H1 (cell line): ENCODE data around the gene IL18BP. TPM values are rescaled to one million over a fixed set of nuclear protein-coding genes. Genes with fewer than 3 reads are reported as not detected.

ENCODE experiments used
- CTCF ChIA-PET: fragments of 300-600 bp; sonication (Branson Sonifier 250); formaldehyde crosslinking; loops from one replicate; lab custom pipeline; 2021; ENCODE audit not compliant: partially characterized antibody; lab: Charles Lee
- POLR2A ChIA-PET: fragments of 300-600 bp; sonication (Branson Sonifier 250); formaldehyde crosslinking; loops from one replicate; lab custom pipeline; 2021; ENCODE audit warnings: inconsistent platforms; ENCODE audit not compliant: partially characterized antibody; lab: Charles Lee
- DNase-seq, 2 experiments: peaks; one replicate each; pipeline versions ENCODE4 v3.0.0 to v3.0.0-alpha.2; 2010 to 2022; ENCODE audit warnings: low spot score in 2 of 2, low read depth in 1 of 2, mixed read lengths in 1 of 2
- FAIRE-seq: peaks from 2 replicates; lab custom pipeline; 2011; peaks lifted over from hg19 to GRCh38; lab: Jason Lieb, UNC
- H2AFZ ChIP-seq: 2 replicates; pipeline ENCODE4 v1.8.1; 2012; ENCODE audit warnings: low read length, inconsistent platforms
- H2AK5ac ChIP-seq: 2 replicates; pipeline ENCODE4 v1.6.1; 2013; ENCODE audit warnings: low read depth, low read length
- H2BK120ac ChIP-seq: replicated peaks from 2 replicates; pipeline ENCODE3; 2013; ENCODE audit warnings: low read depth, low read length, inconsistent platforms
- H2BK12ac ChIP-seq: 2 replicates; pipeline ENCODE4 v1.6.1; 2013; ENCODE audit warnings: low read depth, low read length
- H2BK15ac ChIP-seq: 2 replicates; pipeline ENCODE4 v1.6.1; 2013; ENCODE audit warnings: low read length
- H2BK20ac ChIP-seq: 2 replicates; pipeline ENCODE4 v1.6.1; 2013; ENCODE audit warnings: low read length
- H2BK5ac ChIP-seq: 2 replicates; pipeline ENCODE4 v1.6.1; 2013; ENCODE audit warnings: low read depth, low read length
- H3K14ac ChIP-seq: 2 replicates; pipeline ENCODE4 v1.6.1; 2013; ENCODE audit warnings: inconsistent platforms; ENCODE audit not compliant: insufficient read length
- H3K18ac ChIP-seq: 2 replicates; pipeline ENCODE4 v1.6.1; 2013; ENCODE audit warnings: low read length; ENCODE audit errors: extremely low read depth
- H3K23ac ChIP-seq: 2 replicates; pipeline ENCODE4 v1.6.1; 2013; ENCODE audit warnings: inconsistent platforms; ENCODE audit not compliant: insufficient read length
- H3K23me2 ChIP-seq: 2 replicates; pipeline ENCODE4 v1.6.1; 2013; ENCODE audit warnings: low read depth, low read length
- H3K27ac ChIP-seq: 2 replicates; pipeline ENCODE4 v1.6.1; 2011; ENCODE audit warnings: low read depth, low read length, inconsistent platforms
- H3K27me3 ChIP-seq, 4 experiments: replicated peaks in 1 of 4; 1 replicate in 1 of 4; 2 replicates in 3 of 4; pipeline versions ENCODE4 v1.6.1 to v1.8.1; 2011 to 2013; ENCODE audit warnings: low read length in 3 of 4, mild to moderate bottlenecking in 3 of 4, inconsistent platforms in 2 of 4, mixed read lengths in 2 of 4, moderate library complexity in 1 of 4; ENCODE audit not compliant: control insufficient read depth in 3 of 4, insufficient read depth in 3 of 4; ENCODE audit errors: extremely low read depth in 1 of 4
- H3K36me3 ChIP-seq, 4 experiments: 2 replicates each; pipeline versions ENCODE4 v1.6.1 to v1.8.1; 2011 to 2013; ENCODE audit warnings: mild to moderate bottlenecking in 4 of 4, low read length in 3 of 4, moderate library complexity in 2 of 4, control low read depth in 1 of 4, inconsistent platforms in 1 of 4; ENCODE audit not compliant: insufficient read depth in 4 of 4, control insufficient read depth in 2 of 4
- H3K4ac ChIP-seq: replicated peaks from 2 replicates; pipeline ENCODE3; 2013; ENCODE audit warnings: low read length, low read depth, mixed read lengths, inconsistent platforms; ENCODE audit not compliant: insufficient read length
- H3K4me1 ChIP-seq, 4 experiments: replicated peaks in 1 of 4; 1 replicate in 1 of 4; 2 replicates in 3 of 4; pipeline versions ENCODE4 v1.6.1 to v1.8.1; 2011 to 2013; ENCODE audit warnings: low read length in 3 of 4, inconsistent platforms in 2 of 4, mixed read lengths in 1 of 4; ENCODE audit not compliant: insufficient read depth in 4 of 4, control insufficient read depth in 3 of 4
- H3K4me2 ChIP-seq, 2 experiments: 2 replicates each; pipeline versions ENCODE4 v1.6.1 to v1.8.1; 2011 to 2013; ENCODE audit warnings: low read depth in 2 of 2, low read length in 2 of 2, control low read depth in 1 of 2, inconsistent platforms in 1 of 2, mild to moderate bottlenecking in 1 of 2; ENCODE audit not compliant: insufficient read depth in 1 of 2
- H3K4me3 ChIP-seq, 4 experiments: fragments of 200-600, 300-600 bp in 1 of 4; sonication (generic), shearing (Covaris generic), sonication (Bioruptor Twin) in 1 of 4; 2 replicates each; pipeline versions ENCODE4 v1.5.1 to v1.8.1; 2011 to 2016; ENCODE audit warnings: low read length in 4 of 4, low read depth in 3 of 4, control low read depth in 2 of 4, inconsistent platforms in 2 of 4, mild to moderate bottlenecking in 2 of 4, mixed read lengths in 1 of 4, moderate library complexity in 1 of 4; ENCODE audit not compliant: insufficient read depth in 2 of 4; ENCODE audit errors: extremely low read depth in 1 of 4
- H3K56ac ChIP-seq: replicated peaks from 2 replicates; pipeline ENCODE3; 2013; ENCODE audit warnings: low read depth, mild to moderate bottlenecking, mixed read lengths, low read length, inconsistent platforms; ENCODE audit not compliant: insufficient read length
- H3K79me1 ChIP-seq: 2 replicates; pipeline ENCODE4 v1.6.1; 2013; ENCODE audit warnings: low read depth, low read length, control low read depth
- H3K79me2 ChIP-seq, 2 experiments: 2 replicates each; pipeline versions ENCODE4 v1.6.1 to v1.8.1; 2012 to 2013; ENCODE audit warnings: low read length in 2 of 2, mild to moderate bottlenecking in 2 of 2, inconsistent platforms in 1 of 2; ENCODE audit not compliant: insufficient read depth in 2 of 2, control insufficient read depth in 1 of 2
- H3K9ac ChIP-seq, 4 experiments: replicated peaks in 1 of 4; 1 replicate in 1 of 4; 2 replicates in 3 of 4; pipeline versions ENCODE4 v1.6.1 to v1.8.1; 2011 to 2013; ENCODE audit warnings: low read depth in 3 of 4, low read length in 3 of 4, control low read depth in 2 of 4, mild to moderate bottlenecking in 2 of 4, moderate library complexity in 2 of 4, inconsistent platforms in 1 of 4; ENCODE audit errors: extremely low read depth in 1 of 4
- H3K9me3 ChIP-seq, 2 experiments: 2 replicates each; pipeline versions ENCODE4 v1.6.1 to v1.8.1; 2012 to 2013; ENCODE audit warnings: mild to moderate bottlenecking in 2 of 2, moderate library complexity in 2 of 2, control low read depth in 1 of 2, inconsistent platforms in 1 of 2, low read depth in 1 of 2, low read length in 1 of 2, mixed read lengths in 1 of 2; ENCODE audit not compliant: insufficient read depth in 2 of 2
- H4K20me1 ChIP-seq, 2 experiments: replicated peaks in 1 of 2; 2 replicates each; pipeline versions ENCODE3 to v1.8.1; 2011 to 2013; ENCODE audit warnings: inconsistent platforms in 2 of 2, low read length in 2 of 2, mild to moderate bottlenecking in 1 of 2; ENCODE audit not compliant: insufficient read depth in 2 of 2, control insufficient read depth in 1 of 2
- H4K5ac ChIP-seq: 2 replicates; pipeline ENCODE4 v1.6.1; 2013; ENCODE audit warnings: low read length, low read depth, mixed read lengths, inconsistent platforms; ENCODE audit not compliant: insufficient read length
- H4K8ac ChIP-seq: 2 replicates; pipeline ENCODE4 v1.8.0; 2013; ENCODE audit warnings: mild to moderate bottlenecking, moderate library complexity, low read length, inconsistent platforms; ENCODE audit not compliant: insufficient read depth; ENCODE audit errors: extremely low read depth
- H4K91ac ChIP-seq: replicated peaks from 2 replicates; pipeline ENCODE3; 2013; ENCODE audit warnings: low read length, mixed read lengths, inconsistent platforms; ENCODE audit not compliant: insufficient read length
- SP2 ChIP-seq: IDR thresholded peaks from 2 replicates; pipeline ENCODE4 v1.6.1; 2012; ENCODE audit warnings: mild to moderate bottlenecking, low read length, inconsistent platforms
- YY1 ChIP-seq: IDR thresholded peaks from 2 replicates; pipeline ENCODE4 v1.6.1; 2011; ENCODE audit warnings: low read depth, mild to moderate bottlenecking, low read length
- WGBS, 2 experiments: shearing (Covaris generic) in 1 of 2; methylation state at CpG; one replicate each; pipeline versions ENCODE4 v1.1.6 to v1.1.7; 2013 to 2015; ENCODE audit warnings: low lambda C conversion rate in 2 of 2, mixed read lengths in 2 of 2, inconsistent platforms in 1 of 2, low coverage in 1 of 2, missing lambda C conversion rate in 1 of 2; ENCODE audit not compliant: insufficient replicate concordance in 2 of 2, insufficient coverage in 1 of 2, insufficient read length in 1 of 2; ENCODE audit errors: extremely low coverage in 1 of 2, missing lambda C conversion rate in 1 of 2; 5-methylcytosine and 5-hydroxymethylcytosine counted together
- polyA plus RNA-seq, 7 experiments: library from polyadenylated mRNA; depleted of rRNA in 3 of 7; stranded (reverse) in 5 of 7; unstranded in 2 of 7; fragments of >200 nt in 5 of 7; fragments of 200-250 nt in 2 of 7; gene quantifications; 1 replicate in 5 of 7; 2 replicates in 1 of 7; 4 replicates in 1 of 7; pipeline versions ENCODE4 v1.2.1 to v1.2.3, GENCODE V29; 2011 to 2013; ENCODE audit warnings: missing spikeins in 2 of 7, mixed read lengths in 2 of 7
- total RNA-seq: library from RNA; stranded (reverse); fragmentation: NEBNext Ultra II Directional; extraction: Animal tissue kit (Norgen Biotek cat#: 25700); gene quantifications from 2 replicates; pipeline ENCODE4 v1.2.1, GENCODE V29; 2021

Gene IL18BP
- total and polyA plus RNA-seq, 2 of the 8 experiments (the other 6 are each of a cell fraction or from before 2014, with no cell fraction given) = 9.8 to 17.0 TPM

- DNase-seq = no peak
- 88% methylated on average over 3 of the region's 3 CpGs; no CpG with 5 or more reads in 1 of the 2 experiments for WGBS, 2 experiments
- no peak for FAIRE-seq
- H4K91ac ChIP-seq = no peak overlapping the region
- peaks cover 0 to 8% (median 0%) of the 10 kb centered on the region in 4 experiments; a peak in 1 of 7 replicates for H3K4me1 ChIP-seq
- H3K9ac ChIP-seq = no peak overlapping the region; a peak in 1 of 7 replicates
- no peaks in the 10 kb centered on the region for H3K27me3 ChIP-seq
- no peak overlapping the region for H3K56ac ChIP-seq
- no peak overlapping the region for H3K14ac ChIP-seq
- POLR2A ChIA-PET = interaction anchor here (0.7 to 1.8 kb wide), 4 partner anchors 9 to 93 kb away, joined by 3 to 8 read pairs (median 4); no protein-coding TSS in a partner anchor
- no peak overlapping the region for H2AFZ ChIP-seq
- H2BK120ac ChIP-seq = no peak overlapping the region
- no peak overlapping the region for H3K23ac ChIP-seq
- no peak overlapping the region for H3K18ac ChIP-seq
- H2BK20ac ChIP-seq = no peak overlapping the region
- no peak overlapping the region for H3K4ac ChIP-seq
- H3K36me3 ChIP-seq = no peaks in the 10 kb centered on the region; a peak in 1 of 8 replicates
- no peaks in the 10 kb centered on the region for H3K23me2 ChIP-seq
- H4K8ac ChIP-seq = no peak overlapping the region
- no peak overlapping the region for H4K5ac ChIP-seq
- no peak overlapping the region for H2AK5ac ChIP-seq
- H3K4me3 ChIP-seq = no peak overlapping the region
- CTCF ChIA-PET = interaction anchor here (0.8 to 3.2 kb wide), 5 partner anchors 12 to 42 kb away, joined by 3 to 18 read pairs (median 6); no protein-coding TSS in a partner anchor
- peaks cover 4% of the 10 kb centered on the region for H3K79me1 ChIP-seq
- no peaks in the 10 kb centered on the region for H3K9me3 ChIP-seq
- H3K79me2 ChIP-seq = peaks cover 0 to 53% of the 10 kb centered on the region in 2 experiments; a peak in 2 of 4 replicates
- H2BK12ac ChIP-seq = no peak overlapping the region
- H4K20me1 ChIP-seq = peaks cover 0 to 7% of the 10 kb centered on the region in 2 experiments
- TF ChIP-seq YY1 = 0 out of 2 replicates have a peak, but pooled peaks have one; percentile 17
- no peak for TF ChIP-seq SP2
- H2BK15ac ChIP-seq = no peak overlapping the region
- no peak overlapping the region for H2BK5ac ChIP-seq
- peak overlapping the region; percentile 62; the same call in 1 of the 2 replicates for H3K27ac ChIP-seq
- H3K4me2 ChIP-seq = peak overlapping the region; percentile 38 to 42; a peak in 1 of 4 replicates
Measured at GRCh38 chr11:72048766-72049460, 50.2 kb downstream of the IL18BP start.
